IPS DF 4.7 (cell line): ENCODE measurements around the gene BBIP1.
A peak's percentile ranks its signal among the peaks of the same experiment; 100 is the strongest.

Source experiments
- DNase-seq: peaks from one replicate; pipeline ENCODE4 v3.0.0-alpha.2; 2013; ENCODE audit warnings: low spot score; ENCODE audit errors: extremely low read depth

Gene BBIP1, protein sequence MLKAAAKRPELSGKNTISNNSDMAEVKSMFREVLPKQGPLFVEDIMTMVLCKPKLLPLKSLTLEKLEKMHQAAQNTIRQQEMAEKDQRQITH

DNA sequence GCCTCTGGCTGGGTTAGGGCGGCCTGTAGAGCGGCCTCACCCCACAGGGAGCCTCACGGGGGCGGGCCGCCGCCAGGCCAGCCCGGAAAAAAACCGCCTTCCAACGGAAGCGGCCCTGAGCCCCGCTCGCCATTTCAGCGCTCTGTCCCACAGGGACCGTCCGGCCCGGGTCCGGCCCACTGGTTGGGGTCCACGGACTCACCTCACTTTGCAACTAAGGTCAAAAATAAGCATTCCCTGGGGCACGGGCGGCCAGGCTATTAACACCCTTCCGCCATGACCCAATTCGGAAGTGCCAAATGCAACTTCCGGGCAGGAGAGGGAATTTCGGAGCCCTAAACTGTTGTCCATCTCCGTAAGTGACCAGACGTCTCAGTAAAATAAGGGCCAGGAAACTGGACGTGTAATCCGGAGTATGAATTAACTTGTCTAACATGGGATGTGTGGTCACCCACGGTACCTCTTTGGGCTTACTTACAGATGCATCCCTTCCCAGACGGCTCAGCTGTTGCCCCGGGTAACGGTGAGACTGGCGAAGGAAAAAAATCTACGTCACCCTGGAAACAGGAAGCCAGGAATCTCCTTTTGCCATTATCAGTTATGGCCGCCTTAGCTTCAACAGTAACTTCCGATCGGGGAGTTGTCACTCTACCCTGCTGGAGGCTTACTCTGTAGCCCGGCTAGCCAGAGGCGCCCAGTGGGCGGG is at the start of gene BBIP1:
Gene BBIP1, minus strand, starts transcription at position 538 of the 706 bp plus-strand sequence. CDS start 1,023 bp downstream, outside the sequence.
- DNase-seq: peak; percentile 98

DNA sequence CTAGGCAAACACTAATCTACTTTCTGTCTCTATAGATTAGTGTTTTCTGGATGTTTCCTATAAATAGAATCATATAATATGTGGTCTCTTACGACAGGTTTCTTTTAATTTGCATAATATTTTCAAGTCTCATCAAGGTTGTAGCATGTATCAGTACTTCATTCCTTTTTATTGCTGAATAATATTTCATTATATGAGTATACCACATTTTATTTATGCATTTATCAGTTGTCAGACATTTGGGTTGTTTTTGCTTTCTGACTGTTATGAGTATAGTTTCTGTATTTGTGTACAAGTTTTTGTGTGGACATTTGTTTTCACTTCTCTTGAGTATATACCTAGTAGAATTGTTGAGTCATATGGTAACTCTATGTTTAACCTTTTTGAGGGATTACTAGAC is 48.7 kb upstream of the BBIP1 start:
- no peak for DNase-seq

DNA sequence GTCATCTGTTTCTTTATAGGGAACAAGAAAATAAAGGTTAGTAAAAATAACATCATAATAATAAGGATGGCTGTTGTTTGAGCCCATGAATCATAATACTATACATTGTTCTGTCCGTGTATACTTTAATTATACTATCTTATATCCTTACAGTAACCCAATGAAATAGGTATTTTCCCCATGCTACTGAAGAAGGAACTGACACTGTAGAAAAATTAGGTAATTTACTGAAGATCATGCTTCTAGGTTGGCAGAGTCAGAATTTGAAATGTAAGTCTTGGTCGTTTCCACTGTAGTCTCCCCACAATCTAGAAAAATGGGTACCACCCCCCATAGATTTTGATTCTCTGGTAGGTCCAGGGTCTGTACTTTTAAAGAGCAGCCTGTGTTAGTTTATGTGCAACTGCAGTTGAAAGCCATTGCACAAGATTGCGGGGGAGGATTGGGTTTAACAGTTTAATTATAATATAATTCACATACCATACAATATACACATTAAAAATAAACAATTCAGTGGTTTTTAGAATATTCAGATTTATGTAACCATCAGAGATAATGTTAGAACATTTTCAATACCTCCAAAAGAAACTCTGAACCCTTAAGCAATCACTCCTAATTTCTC is 48.1 kb upstream of the BBIP1 start:
- no peak for DNase-seq

DNA sequence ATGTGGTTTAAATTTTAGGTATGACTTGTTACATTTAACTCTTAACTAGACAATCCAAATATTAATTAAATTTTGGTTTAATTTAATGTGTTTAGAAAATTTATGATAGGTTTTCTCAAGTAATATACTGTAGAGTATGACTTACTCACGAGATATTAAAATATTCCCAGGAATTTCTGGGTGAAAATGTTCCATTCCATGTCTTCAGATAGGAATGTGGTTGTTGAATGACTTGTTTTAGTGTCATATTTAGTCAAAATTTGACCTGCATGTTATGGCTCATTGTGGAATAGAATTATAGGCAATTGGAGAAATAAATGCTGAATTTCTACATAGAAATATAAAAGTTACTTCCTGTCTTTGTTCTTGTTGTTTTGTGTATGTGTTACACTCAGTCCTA is 47.2 kb upstream of the BBIP1 start:
- DNase-seq: no peak

DNA sequence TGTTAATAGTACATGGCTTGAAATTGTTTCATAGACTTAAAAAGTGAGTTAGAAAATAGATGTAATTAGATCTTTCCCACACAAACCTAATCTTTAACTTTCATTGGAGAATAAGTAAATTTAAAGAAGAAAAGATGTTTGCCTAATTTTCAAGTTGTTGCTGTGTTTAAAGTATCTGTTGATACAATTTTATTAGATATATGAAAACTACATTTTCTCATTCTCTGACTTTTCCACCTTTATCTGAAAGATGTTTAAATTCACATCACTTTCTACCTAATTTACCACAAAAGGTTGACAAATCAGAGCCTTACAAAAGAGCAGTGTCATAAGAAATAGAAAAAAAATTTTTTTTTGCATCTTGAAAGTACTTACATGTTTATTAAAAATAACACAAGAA is 46.2 kb upstream of the BBIP1 start:
- no peak for DNase-seq

DNA sequence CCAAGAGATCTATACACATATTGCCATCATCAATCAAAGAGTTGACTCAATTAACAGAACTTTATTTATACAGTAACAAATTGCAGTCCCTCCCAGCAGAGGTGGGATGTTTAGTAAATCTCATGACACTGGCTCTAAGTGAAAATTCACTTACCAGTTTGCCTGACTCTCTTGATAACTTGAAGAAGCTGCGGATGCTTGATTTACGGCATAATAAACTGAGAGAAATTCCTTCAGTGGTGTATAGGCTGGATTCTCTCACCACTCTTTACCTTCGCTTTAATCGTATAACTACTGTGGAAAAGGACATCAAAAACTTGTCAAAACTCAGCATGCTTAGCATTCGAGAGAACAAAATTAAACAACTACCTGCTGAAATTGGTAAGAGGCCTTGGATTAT is 45.7 kb upstream of the BBIP1 start:
- no peak for DNase-seq

DNA sequence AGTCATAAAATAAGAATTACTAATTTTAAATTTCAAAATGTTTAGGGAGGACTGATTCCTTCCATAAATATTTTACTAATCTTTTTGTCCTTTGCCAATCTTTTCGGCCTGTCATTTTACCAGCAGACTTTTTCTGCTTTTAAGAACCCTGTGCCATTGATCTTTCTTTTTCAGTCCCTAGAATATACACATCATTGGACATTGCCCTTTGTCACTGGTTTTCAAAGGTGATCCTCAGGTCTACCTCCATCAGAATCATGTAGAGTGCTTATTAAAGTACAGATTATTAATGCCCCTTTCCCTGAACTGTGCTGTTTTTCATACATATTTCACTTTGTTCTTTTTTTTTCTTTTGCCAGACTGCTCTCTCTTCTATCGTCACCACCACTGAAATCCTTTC is 44.2 kb upstream of the BBIP1 start:
- DNase-seq: no peak

DNA sequence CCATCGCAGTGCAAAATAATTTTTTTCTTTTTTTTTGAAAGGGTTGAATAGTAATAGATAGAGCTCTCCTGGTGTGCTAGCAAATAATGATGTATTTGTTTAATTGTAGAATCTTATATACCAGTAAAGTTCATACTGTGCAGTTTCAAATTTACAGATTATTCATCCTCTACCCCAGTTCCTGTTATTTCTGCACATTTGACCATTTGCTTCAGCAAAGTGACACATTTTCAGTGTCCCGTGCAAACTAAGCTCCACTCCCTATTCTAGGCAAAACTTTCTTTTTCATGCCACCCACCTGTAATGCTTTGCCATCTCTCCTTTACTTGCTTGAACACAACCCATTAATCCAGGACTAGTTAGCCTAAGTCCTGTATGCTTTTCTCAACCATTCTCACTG is 43.5 kb upstream of the BBIP1 start:
- no peak for DNase-seq

DNA sequence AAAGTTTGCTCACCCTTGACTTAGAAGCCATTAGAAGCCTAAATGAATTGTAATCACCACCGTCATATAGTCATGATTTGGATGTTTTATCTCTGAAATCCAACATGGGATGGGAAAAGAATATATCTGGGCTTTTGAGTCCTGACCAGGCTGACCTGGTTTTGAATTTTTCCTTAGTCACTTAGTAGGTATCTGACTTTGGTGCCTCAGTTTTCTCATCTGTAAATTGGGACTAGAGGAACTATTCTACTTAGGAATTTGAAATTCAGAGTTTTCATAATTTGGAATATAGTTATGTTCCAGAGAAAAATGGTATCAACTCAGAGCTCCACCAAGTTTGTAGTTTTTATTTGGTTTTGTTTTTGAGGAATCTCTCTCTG is 41.3 kb upstream of the BBIP1 start:
- no peak for DNase-seq

DNA sequence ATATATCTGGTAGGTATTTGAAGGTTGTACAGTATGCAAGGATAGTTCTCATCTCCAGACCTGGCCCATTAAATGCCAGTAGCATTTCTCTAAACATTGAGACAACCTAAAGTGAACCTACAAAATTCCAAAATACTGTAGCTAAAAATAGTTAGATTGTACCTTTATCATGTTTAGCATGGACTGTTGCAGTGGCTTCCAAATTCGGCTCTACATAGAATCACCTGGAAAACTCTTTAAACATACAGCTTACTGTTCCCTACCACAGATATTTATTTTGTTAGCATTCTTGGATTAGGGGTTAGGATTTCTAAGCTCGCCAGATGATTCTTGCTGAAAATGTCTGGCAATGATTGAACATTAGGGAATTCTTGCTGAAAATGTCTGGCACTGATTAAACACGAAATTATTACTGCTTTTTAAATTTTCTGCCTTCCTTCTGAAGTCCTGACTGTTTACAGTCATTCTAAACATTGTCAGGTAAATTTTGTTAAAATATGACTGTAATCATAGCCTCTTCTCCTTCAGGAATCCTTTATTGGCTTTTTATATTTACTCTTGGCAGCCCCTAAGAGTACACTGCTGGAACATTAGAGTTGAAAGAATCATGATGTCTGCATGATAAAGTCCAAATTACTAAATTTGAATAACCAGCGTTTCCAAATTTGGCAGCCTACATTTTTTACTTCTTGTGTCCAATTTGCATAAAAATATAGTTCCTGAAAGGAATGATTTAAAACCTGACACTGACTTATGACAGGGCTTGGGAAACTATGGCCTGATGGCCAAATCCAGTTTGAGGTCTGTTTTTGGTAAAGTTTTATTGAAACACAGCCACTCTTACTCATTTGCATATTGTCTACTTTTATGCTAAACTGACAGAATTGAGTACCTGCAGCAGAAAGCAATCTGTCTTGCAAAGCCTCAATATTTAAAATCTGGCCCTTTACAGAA is 40.7 kb upstream of the BBIP1 start:
- no peak for DNase-seq

DNA sequence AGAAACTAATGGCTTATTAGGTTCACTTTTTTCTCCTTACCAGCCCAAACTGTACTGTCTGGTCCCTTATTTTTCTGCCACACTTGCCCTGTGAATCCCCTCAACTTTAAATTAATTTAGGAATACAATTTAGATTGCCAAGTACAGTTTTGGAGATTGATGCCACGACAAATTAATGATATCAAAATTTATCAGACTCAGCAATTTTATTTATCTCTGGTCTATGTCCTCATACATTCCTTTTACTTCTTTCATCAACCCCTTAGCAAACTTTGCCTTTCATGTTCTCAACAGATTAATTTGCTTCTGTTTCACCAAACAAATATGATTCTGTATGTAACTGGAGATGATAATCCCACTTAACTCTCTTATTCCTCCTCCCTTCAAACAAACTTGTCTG is 38.6 kb upstream of the BBIP1 start:
- no peak for DNase-seq

DNA sequence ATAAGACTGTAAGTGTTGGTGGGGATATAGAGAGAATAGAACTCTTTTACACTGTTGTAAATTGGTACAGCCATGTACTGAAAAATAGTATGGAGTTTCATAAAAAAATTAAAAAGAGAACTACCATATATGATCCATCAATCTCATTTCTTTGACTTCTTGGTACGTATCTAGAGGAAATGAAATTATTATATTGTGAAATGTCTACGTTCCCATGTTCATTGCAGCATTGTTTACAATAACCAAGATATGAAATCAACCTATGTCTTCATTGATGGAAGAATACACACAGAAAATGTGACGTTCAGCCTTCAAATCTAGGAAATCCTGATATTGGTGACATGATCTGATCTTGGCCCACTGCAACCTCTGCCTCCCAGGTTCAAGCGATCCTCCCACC is 32.4 kb upstream of the BBIP1 start:
- DNase-seq: no peak

DNA sequence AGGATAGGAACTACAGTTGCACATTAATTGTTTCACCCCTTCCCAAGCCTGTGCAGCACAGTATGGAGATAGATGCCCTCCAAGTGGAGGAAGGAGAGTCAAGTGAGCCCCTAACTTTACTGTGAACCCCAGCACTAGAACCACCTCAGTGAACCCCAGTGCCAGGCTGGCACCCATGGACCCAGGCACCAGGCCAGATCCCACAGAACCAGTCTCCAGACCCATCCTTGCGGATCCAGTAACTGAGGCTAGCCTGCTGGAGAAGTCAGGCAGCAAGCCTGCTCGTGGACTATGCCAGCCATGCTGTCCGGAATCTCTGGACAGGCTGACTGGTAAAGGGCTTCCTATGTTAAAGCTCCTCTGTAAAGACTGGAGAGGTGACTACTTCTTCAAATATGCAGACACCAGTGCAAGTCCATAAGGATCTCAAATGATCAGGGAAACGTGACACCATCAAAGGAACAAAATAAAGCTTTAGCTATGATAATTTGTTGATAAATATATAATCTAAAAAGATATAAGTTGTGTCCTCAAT is 28.1 kb upstream of the BBIP1 start:
- no peak for DNase-seq

DNA sequence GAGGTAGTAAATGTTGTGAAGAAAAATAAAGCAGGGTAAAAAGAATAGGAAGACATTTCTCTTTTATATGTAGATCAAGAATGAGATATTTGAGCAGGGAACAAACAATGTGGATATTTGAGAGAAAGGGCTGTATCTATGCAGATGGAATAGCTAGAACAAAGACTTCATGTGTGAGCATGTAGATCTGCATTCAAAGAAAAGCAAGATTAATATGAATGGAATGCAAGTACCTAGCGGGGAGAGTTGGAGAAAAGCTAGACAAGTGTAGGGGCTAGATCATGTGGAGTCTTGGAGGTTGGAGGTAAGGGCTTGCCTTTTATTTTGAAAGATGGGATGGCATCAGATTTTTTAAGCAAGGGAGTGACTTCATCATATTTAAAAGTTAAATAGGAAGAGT is 27.5 kb upstream of the BBIP1 start:
- DNase-seq: no peak

DNA sequence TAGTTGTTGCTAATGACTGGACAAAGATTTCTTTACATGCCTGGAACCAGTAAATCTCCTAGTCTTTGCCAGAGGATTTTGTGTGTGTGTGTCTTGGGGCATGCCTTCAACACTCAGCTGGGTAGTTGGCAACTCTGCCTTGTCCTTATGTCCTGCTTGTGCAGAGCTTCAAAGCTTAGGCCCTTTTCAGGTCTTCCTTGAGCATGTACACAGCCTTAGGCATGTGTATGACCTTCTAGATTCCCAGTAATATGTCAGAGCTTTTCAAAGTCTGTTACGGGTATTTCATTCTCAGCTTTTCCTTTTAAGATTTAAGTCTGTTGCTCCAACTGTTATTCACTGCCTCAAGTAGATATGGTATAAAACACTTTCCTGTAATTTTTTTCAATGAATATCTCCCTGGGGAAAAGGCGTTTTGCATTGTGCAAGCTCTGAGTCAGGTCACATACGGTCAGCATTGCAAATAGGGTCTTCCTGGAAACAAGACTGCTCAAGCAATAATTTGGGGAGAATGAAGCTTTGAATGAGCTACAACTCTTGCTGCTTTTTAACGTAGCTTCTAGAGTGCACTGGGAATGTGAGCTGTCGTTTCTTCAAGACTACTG is 25.9 kb upstream of the BBIP1 start:
- DNase-seq: no peak

DNA sequence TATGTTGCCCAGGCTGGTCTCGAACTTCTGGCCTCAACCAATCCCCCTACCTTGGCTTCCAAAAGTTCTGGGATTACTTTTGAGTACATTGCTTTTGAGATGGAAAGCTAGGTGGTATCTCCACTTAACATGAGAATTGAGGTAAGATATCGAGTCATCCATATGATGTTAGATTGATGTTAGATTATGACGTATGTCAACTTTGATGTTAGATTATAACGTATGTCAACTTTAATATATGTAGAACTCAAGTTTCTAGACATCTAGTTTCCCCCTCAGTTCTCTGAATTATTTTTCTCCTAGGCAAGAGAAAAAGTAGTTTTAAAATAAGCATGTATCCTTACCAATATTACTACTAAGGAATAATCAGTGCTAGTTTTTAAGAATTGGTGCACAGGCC is 20.4 kb upstream of the BBIP1 start:
- no peak for DNase-seq

DNA sequence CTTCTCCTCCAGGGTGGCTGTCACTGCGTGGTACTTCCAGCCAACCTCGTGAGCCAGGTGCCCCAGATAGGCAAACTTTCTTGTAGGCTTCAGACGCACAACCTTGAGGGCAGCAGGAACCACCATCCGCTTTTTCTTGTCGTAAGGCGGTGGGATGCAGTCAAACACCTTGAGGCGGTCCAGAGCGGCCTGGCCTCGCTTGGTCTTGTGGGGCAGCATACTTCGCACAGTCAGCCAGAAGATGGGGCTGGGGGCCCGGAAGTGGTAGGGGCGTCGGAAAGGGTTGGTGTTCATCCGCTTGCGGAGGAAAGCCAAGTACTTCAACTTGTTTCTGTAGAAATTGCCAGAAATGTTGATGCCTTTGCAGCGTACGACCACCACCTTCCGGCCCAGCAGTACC is 17.8 kb upstream of the BBIP1 start:
- no peak for DNase-seq

DNA sequence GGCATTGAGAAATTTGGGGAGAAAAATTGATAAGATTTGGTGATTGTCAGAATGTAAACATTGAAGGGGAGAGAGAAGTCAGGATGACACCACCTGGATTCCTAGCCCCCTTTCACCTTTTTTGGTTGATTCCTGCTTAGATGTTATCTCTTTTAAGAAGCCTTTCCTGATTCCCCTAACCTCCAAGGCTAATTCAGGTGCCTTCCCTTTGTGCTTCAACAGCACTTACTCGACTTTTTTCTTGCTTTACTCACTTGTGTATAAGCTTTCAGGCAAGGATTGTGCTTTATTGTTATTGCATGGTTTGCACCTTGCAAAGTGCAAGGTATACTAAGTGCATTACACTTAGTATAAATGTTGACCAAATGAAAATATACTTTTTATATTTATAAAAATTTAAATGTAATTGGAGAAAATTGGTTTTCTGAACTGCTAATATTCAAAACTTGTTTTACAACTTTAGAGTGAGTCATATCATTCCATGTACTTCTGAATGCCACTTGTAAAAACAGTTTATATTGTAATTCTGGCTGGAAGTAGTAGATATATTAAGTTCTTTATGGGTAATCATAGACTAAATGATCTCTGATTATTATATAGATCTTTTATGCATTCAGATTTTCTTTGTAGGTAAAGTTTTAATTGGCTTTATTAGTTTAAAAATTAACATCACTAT is 13.7 kb upstream of the BBIP1 start:
- DNase-seq: no peak

DNA sequence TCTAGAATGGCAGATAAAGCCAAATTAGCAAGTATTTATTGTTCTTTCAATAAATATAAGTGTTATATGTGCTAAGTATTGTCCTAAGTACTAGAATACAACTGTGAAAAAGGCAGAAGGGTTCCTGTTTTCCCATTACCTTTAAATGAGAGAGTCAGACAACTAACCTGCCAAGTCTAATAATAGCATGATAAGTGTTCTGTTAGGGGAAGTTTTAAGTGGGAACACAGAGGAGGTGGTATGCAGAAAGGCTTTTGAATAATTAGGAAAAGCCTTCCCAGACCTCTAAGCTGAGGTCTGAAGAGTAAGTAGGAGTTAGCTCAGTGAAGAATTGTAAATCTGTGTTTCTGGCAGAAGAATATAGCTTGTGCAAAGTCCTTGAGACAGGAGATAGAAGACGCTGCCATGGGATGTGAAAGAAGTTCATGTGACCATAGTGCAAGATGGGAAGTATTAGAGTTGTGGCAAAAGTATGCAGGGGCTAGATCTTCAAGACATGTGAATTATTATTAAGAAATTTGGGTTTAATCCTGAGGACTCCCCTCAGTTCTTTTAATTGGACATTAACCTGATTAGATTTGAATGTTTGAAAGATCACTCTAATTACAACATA is 12.9 kb upstream of the BBIP1 start:
- no peak for DNase-seq

DNA sequence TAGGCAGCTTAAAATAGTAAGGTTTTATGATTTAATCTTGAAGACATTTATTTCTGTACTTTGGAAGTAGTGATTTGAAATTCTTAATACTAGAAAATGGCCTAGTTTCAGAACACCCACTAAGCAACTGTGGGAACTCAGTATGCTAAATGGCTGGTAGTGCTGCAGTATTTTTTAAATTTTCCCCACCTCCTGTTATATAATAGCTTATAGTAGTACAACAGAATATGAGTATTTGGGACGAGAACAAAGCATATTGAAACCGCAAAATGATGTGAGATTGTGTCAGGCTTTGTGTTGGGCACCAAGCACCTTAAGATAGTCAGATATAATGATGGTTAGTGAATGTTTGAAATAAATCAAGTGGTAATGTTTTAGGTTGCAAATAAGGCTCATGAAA is 8.5 kb upstream of the BBIP1 start:
- no peak for DNase-seq
